A549 (cell line): ENCODE measurements around the gene ALDH1L1. TPM values are rescaled to one million over a fixed set of nuclear protein-coding genes. Genes with fewer than 3 reads are reported as not detected.

Experiments used
- ATAC-seq, 2 experiments: fragments of 200-7000 bp in 1 of 2; fragments of >200 bp in 1 of 2; cut with Nextera tagmentation in 1 of 2; cut with Tn5 transposase in 1 of 2; 3 replicates each; pipeline versions ENCODE4 v1.8.0 to v1.9.1; 2018 to 2020; ENCODE audit warnings: mild to moderate bottlenecking in 1 of 2, moderate library complexity in 1 of 2
- CTCF ChIA-PET: fragments of 300-600 bp; sonication (Branson Sonifier 250); formaldehyde crosslinking; extraction: SDS; loops from one replicate; lab custom pipeline; 2021; ENCODE audit warnings: antibody characterized with exemption, inconsistent platforms; lab: Yijun Ruan, JAX
- POLR2A ChIA-PET: fragments of 350-600 bp; formaldehyde crosslinking; extraction: SDS; loops from one replicate; lab custom pipeline; 2021; ENCODE audit warnings: antibody characterized with exemption, inconsistent platforms; lab: Yijun Ruan, JAX
- DNase-seq, 2 experiments: peaks; one replicate each; pipeline versions ENCODE4 v3.0.0 to v3.0.0-alpha.2; 2011 to 2016; ENCODE audit warnings: low read depth in 1 of 2, low spot score in 1 of 2
- FAIRE-seq: peaks from 2 replicates; lab custom pipeline; 2011; peaks lifted over from hg19 to GRCh38; lab: Jason Lieb, UNC
- H3K27ac ChIP-seq, 2 experiments: fragments of >200 bp; sonication (Bioruptor Twin); formaldehyde crosslinking; 3 replicates each; pipeline ENCODE4 v1.5.1; 2016 to 2017
- H3K4me1 ChIP-seq: fragments of >200 bp; sonication (Bioruptor Twin); formaldehyde crosslinking; 3 replicates; pipeline ENCODE4 v1.6.1; 2016
- H3K4me2 ChIP-seq: fragments of >200 bp; sonication (Bioruptor Twin); formaldehyde crosslinking; 3 replicates; pipeline ENCODE4 v1.6.1; 2016
- H3K4me3 ChIP-seq: fragments of >200 bp; sonication (Bioruptor Twin); formaldehyde crosslinking; 3 replicates; pipeline ENCODE4 v1.5.1; 2016
- H3K9me3 ChIP-seq: fragments of >200 bp; sonication (Bioruptor Twin); formaldehyde crosslinking; 3 replicates; pipeline ENCODE4 v1.6.1; 2016
- EHMT2 ChIP-seq: fragments of 200-600 bp; sonication (generic); IDR thresholded peaks from 2 replicates; pipeline ENCODE4 v1.6.1; 2016; ENCODE audit warnings: antibody characterized with exemption, low read depth, mild to moderate bottlenecking, moderate library complexity
- EP300 ChIP-seq, 2 experiments: fragments of >200 bp; sonication (Bioruptor Twin); formaldehyde crosslinking; IDR thresholded peaks; 2 replicates in 1 of 2; 3 replicates in 1 of 2; pipeline ENCODE4 v1.6.1; 2016 to 2017
- FOSB ChIP-seq: fragments of 250-450 bp; sonication (Bioruptor Pico); IDR thresholded peaks from 2 replicates; pipeline ENCODE4 v1.5.0; 2020; ENCODE audit warnings: mild to moderate bottlenecking, moderate library complexity
- FOSL2 ChIP-seq, 2 experiments: fragments of 450-650 bp in 1 of 2; fragments of >200 bp in 1 of 2; sonication (Bioruptor Twin) in 1 of 2; formaldehyde crosslinking; IDR thresholded peaks; 2 replicates each; pipeline versions ENCODE4 v1.5.0 to v1.6.1; 2016 to 2020; ENCODE audit warnings: mild to moderate bottlenecking in 1 of 2, moderate library complexity in 1 of 2
- JUN ChIP-seq, 2 experiments: fragments of >200 bp; sonication (Bioruptor Twin); formaldehyde crosslinking; IDR thresholded peaks; 2 replicates in 1 of 2; 3 replicates in 1 of 2; pipeline ENCODE4 v1.6.1; 2016 to 2017
- KDM1A ChIP-seq: fragments of 200-600 bp; sonication (generic); IDR thresholded peaks from 2 replicates; pipeline ENCODE4 v1.6.1; 2016; ENCODE audit warnings: low read depth, mild to moderate bottlenecking
- MAFK ChIP-seq: fragments of 450-650 bp; IDR thresholded peaks from 2 replicates; pipeline ENCODE4 v1.6.1; 2014; ENCODE audit not compliant: partially characterized antibody
- NR3C1 ChIP-seq: fragments of >200 bp; sonication (Bioruptor Twin); formaldehyde crosslinking; IDR thresholded peaks from 3 replicates; pipeline ENCODE4 v1.6.1; 2017
- POLR2A ChIP-seq: IDR thresholded peaks from 2 replicates; pipeline ENCODE4 v1.6.1; 2012; ENCODE audit warnings: mild to moderate bottlenecking, low read length
- POLR2AphosphoS2 ChIP-seq: conservative IDR thresholded peaks from 2 replicates; pipeline ENCODE4 v1.6.1; 2012; ENCODE audit warnings: low read length, improper control_type of control experiment, inconsistent platforms
- RAD21 ChIP-seq, 2 experiments: fragments of >200 bp in 1 of 2; sonication (Bioruptor Twin) in 1 of 2; formaldehyde crosslinking in 1 of 2; IDR thresholded peaks in 1 of 2; conservative IDR thresholded peaks in 1 of 2; 2 replicates in 1 of 2; 3 replicates in 1 of 2; pipeline ENCODE4 v1.6.1; 2012 to 2018; ENCODE audit warnings: inconsistent platforms in 1 of 2
- RCOR1 ChIP-seq: fragments of 150-350 bp; IDR thresholded peaks from 2 replicates; pipeline ENCODE4 v1.6.1; 2014; ENCODE audit warnings: antibody characterized with exemption, low read length, low read depth
- SREBF2 ChIP-seq: fragments of 450-650 bp; IDR thresholded peaks from 2 replicates; pipeline ENCODE4 v1.6.1; 2014; ENCODE audit warnings: mild to moderate bottlenecking, moderate library complexity
- ZSCAN20 ChIP-seq: fragments of 250-450 bp; sonication (Bioruptor Pico); IDR thresholded peaks from 2 replicates; pipeline ENCODE4 v1.8.0; 2022; ENCODE audit warnings: mild to moderate bottlenecking, moderate library complexity
- WGBS: methylation state at CpG from one replicate; pipeline ENCODE4 v1.1.6; 2017; ENCODE audit errors: missing lambda C conversion rate; 5-methylcytosine and 5-hydroxymethylcytosine counted together
- polyA plus RNA-seq, 4 experiments: library from polyadenylated mRNA; depleted of rRNA in 3 of 4; stranded (reverse); fragments of >200 nt; fragmentation: RNase III in 1 of 4; extraction: RNeasy Plus Mini Kit Qiagen cat#74134 plus additional on column Dnase treatment in 1 of 4; gene quantifications; 2 replicates in 3 of 4; 3 replicates in 1 of 4; pipeline ENCODE4 v1.2.3, GENCODE V29; 2011 to 2017
- TF ChIP-seq, protein P1 (sequence below): fragments of >200 bp; sonication (Bioruptor Twin); formaldehyde crosslinking; IDR thresholded peaks from 3 replicates; pipeline ENCODE4 v1.5.1; 2016
- TF ChIP-seq, protein P2 (sequence below): fragments of 200-600 bp; sonication (generic); IDR thresholded peaks from 2 replicates; pipeline ENCODE4 v1.6.1; 2016; ENCODE audit warnings: antibody characterized with exemption, mild to moderate bottlenecking, moderate library complexity
- TF ChIP-seq, protein P3 (sequence below): fragments of 450-650 bp; IDR thresholded peaks from 2 replicates; pipeline ENCODE4 v1.6.1; 2014; ENCODE audit warnings: antibody characterized with exemption

Gene ALDH1L1
- polyA plus RNA-seq, 2 of the 4 experiments (the other 2 are of a cell fraction) = 0.14 to 0.18 TPM

DNA sequence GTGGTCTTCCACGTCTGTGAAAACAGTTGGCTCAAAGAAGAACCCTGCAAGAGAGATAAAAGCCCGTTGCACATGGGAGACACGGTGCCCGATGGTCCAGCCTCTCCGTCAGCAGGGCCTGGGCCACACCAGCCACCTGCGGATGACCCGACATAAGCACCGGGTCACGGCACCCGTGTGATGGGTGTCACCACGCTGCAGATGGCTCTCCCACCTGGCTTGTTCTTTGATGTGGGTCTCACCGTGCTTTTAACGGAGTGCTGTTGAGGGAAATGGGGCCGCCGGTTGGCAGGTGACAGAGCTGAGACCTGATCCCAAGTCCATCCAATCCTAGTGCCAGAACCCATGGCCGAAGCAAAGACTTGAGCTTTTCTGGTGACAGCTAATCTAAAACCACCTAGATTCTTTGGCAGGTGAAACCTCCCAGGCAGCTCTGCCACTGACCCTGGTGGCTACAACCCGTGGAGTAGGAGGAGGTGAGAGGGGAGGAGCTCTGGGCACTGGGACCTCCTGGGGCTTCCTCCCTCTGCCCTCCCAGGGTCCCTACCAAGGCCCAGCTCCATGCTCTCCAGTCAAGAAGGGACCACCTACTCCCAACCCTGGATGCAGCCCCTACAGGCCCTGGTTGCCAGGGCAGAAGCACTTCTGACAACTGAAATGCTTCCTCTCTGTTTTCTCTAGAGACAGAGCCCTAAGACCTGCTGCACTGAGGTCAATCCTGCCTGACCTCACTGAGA, 73.0 kb downstream of the ALDH1L1 start (continued):
- TF ChIP-seq, protein P1, sequence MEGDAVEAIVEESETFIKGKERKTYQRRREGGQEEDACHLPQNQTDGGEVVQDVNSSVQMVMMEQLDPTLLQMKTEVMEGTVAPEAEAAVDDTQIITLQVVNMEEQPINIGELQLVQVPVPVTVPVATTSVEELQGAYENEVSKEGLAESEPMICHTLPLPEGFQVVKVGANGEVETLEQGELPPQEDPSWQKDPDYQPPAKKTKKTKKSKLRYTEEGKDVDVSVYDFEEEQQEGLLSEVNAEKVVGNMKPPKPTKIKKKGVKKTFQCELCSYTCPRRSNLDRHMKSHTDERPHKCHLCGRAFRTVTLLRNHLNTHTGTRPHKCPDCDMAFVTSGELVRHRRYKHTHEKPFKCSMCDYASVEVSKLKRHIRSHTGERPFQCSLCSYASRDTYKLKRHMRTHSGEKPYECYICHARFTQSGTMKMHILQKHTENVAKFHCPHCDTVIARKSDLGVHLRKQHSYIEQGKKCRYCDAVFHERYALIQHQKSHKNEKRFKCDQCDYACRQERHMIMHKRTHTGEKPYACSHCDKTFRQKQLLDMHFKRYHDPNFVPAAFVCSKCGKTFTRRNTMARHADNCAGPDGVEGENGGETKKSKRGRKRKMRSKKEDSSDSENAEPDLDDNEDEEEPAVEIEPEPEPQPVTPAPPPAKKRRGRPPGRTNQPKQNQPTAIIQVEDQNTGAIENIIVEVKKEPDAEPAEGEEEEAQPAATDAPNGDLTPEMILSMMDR = no peak
- TF ChIP-seq, protein P2, sequence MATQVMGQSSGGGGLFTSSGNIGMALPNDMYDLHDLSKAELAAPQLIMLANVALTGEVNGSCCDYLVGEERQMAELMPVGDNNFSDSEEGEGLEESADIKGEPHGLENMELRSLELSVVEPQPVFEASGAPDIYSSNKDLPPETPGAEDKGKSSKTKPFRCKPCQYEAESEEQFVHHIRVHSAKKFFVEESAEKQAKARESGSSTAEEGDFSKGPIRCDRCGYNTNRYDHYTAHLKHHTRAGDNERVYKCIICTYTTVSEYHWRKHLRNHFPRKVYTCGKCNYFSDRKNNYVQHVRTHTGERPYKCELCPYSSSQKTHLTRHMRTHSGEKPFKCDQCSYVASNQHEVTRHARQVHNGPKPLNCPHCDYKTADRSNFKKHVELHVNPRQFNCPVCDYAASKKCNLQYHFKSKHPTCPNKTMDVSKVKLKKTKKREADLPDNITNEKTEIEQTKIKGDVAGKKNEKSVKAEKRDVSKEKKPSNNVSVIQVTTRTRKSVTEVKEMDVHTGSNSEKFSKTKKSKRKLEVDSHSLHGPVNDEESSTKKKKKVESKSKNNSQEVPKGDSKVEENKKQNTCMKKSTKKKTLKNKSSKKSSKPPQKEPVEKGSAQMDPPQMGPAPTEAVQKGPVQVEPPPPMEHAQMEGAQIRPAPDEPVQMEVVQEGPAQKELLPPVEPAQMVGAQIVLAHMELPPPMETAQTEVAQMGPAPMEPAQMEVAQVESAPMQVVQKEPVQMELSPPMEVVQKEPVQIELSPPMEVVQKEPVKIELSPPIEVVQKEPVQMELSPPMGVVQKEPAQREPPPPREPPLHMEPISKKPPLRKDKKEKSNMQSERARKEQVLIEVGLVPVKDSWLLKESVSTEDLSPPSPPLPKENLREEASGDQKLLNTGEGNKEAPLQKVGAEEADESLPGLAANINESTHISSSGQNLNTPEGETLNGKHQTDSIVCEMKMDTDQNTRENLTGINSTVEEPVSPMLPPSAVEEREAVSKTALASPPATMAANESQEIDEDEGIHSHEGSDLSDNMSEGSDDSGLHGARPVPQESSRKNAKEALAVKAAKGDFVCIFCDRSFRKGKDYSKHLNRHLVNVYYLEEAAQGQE = no peak
- no peak for TF ChIP-seq RCOR1
- TF ChIP-seq, all 56 proteins: peak for 0

DNA sequence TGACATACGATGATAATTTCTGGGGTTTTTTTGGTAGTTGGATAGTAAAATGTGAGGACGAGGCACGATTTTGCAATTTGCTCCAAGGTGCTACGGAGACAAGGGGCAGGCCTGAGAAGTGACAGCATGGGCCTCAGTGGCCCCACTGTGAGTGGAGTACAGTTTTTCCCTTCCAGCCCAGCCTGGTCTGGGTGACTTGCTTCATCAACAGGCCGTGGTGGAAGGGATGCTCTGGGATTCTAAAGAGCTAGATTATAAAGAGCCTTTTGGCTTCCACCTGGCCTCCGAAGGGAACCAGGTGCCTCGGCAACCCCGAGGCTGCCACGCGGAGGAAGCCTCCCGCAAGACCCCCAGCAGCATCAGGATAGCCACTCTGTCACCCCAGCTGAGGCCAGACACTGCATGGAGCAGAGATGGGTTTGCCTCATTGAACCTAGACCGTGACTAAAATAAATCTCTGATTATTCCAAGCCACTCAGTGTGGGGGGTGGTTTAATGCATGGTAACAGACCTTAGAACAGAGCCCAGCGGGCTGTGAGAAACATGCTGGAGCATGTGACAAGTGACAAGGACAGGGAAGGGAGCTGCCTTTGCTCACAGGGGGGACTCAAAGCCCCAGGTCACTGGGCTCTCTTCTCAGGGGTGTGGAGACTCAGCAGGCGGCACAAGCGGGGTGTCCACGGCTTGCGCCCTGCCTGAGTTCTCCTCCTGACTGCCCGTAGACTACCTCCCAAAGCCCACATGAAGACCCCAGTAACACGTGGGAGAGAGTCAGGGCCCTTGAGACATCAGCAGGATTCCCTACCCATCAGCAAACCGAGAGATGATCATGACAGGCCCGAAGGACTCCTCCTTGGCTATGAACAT, 73.8 kb downstream of the ALDH1L1 start:
- ChIA-PET CTCF (interaction anchor here (1.1 kb wide), 1 partner anchor 26 kb away, joined by 4 read pairs; no protein-coding TSS in a partner anchor), POLR2A (no interaction called here)
- TF ChIP-seq RAD21 (conservative IDR thresholded peaks at IDR 0.05 in 1 of 2, IDR thresholded peaks at IDR 0.05 in 1 of 2) (no peak), SREBF2 (no peak), EP300 (IDR thresholded peaks at IDR 0.05) (no peak), JUN (IDR thresholded peaks at IDR 0.05) (no peak), POLR2AphosphoS2 (no peak), FOSL2 (IDR thresholded peaks at IDR 0.05) (no peak), FOSL2 (CRISPR knock-in tag; IDR thresholded peaks at IDR 0.05) (no peak), ZSCAN20 (no peak), FOSB (CRISPR knock-in tag) (no peak), EHMT2 (no peak), POLR2A (no peak), NR3C1 (no peak), KDM1A (no peak), MAFK (no peak)
- TF ChIP-seq, protein P3, sequence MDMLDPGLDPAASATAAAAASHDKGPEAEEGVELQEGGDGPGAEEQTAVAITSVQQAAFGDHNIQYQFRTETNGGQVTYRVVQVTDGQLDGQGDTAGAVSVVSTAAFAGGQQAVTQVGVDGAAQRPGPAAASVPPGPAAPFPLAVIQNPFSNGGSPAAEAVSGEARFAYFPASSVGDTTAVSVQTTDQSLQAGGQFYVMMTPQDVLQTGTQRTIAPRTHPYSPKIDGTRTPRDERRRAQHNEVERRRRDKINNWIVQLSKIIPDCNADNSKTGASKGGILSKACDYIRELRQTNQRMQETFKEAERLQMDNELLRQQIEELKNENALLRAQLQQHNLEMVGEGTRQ = no peak
- no peaks in the 10 kb centered on the region for H3K4me1 ChIP-seq
- ATAC-seq (no peak), DNase-seq (no peak), FAIRE-seq (no peak)
- H3K9me3 ChIP-seq = no peaks in the 10 kb centered on the region
- H3K27ac ChIP-seq = no peak overlapping the region
- 57% methylated on average over 12 of the region's 21 CpGs for WGBS
- no peak overlapping the region for H3K4me2 ChIP-seq
- H3K4me3 ChIP-seq = no peak overlapping the region
